Smooth muscle cell of the coronary artery (primary cell): ENCODE measurements around the gene TUBAL3. TPM values are rescaled to one million over a fixed set of nuclear protein-coding genes. Genes with fewer than 3 reads are reported as not detected.

Source experiments
- total RNA-seq: library from RNA; depleted of rRNA; stranded (reverse); fragments of >200 nt; gene quantifications from 2 replicates; pipeline ENCODE4 v1.2.3, GENCODE V29; 2014; ENCODE audit warnings: low replicate concordance

The TUBAL3 gene
- not detected in 2 replicates for total RNA-seq

GRCh38 chr10:5404208-5405041 lies at the start of gene TUBAL3:
Gene TUBAL3, minus strand, starts transcription at chr10:5404828. Its CDS starts 36 bp downstream, at chr10:5404792.

GRCh38 chr10:5412277-5412941 lies 7.8 kb upstream of the TUBAL3 start, which contains the start of gene NET1:
Gene NET1, plus strand, starts transcription at chr10:5412557. Its CDS starts 136 bp downstream, at chr10:5412693.

GRCh38 chr10:5364890-5365338 lies 39.7 kb downstream of the TUBAL3 start, which contains the start of gene UCN3:
Gene UCN3, plus strand, starts transcription at chr10:5364966. Its CDS starts 8,755 bp downstream, at chr10:5373721.

Other genes with a start within 250 kb of the TUBAL3 start
- not detected in 2 replicates for gene AKR1C8, start 219.7 kb downstream of the TUBAL3 start, total RNA-seq
- gene AKR1C4, start 208.0 kb downstream of the TUBAL3 start, total RNA-seq = not detected in 2 replicates
- gene UCN3, start 39.9 kb downstream of the TUBAL3 start, total RNA-seq = not detected in 2 replicates
- gene NET1, start 7.7 kb upstream of the TUBAL3 start, total RNA-seq = 19.2 and 30.7 TPM in 2 replicates
- not detected in 2 replicates for gene CALML5, start 94.7 kb upstream of the TUBAL3 start, total RNA-seq
- gene CALML3, start 120.1 kb upstream of the TUBAL3 start, total RNA-seq = not detected in 2 replicates